GM18873 (cell line): ENCODE results near the gene SCUBE3.

Experiments used
- ATAC-seq: cut with Tn5 transposase; IDR thresholded peaks from one replicate; pipeline ENCODE4 v1.9.1; 2021; ENCODE audit warnings: mild to moderate bottlenecking, moderate library complexity, moderate number of reproducible peaks; ENCODE audit not compliant: unreplicated experiment, low FRiP score

The SCUBE3 gene

GRCh38 chr6:35264550-35265274 lies 51.0 kb downstream of the SCUBE3 start:
- ATAC-seq: no peak

GRCh38 chr6:35265523-35265922 lies 51.8 kb downstream of the SCUBE3 start:
- ATAC-seq: no peak

- ATAC-seq: no peak
These were observed 53.7 kb downstream of the SCUBE3 start for GRCh38 chr6:35267446-35267845.

- ATAC-seq: no peak
These were observed 54.1 kb downstream of the SCUBE3 start for GRCh38 chr6:35267897-35268296.

GRCh38 chr6:35272005-35272404 lies 58.2 kb downstream of the SCUBE3 start:
- ATAC-seq: no peak

GRCh38 chr6:35273822-35274559 lies 60.2 kb downstream of the SCUBE3 start:
- ATAC-seq: no peak

GRCh38 chr6:35275744-35276260 lies 62.0 kb downstream of the SCUBE3 start:
- ATAC-seq: no peak

- ATAC-seq: no peak
These were observed 65.0 kb downstream of the SCUBE3 start for GRCh38 chr6:35278708-35279107.

GRCh38 chr6:35280903-35281302 lies 67.1 kb downstream of the SCUBE3 start:
- ATAC-seq: no peak

- no peak for ATAC-seq
These were observed 68.7 kb downstream of the SCUBE3 start for GRCh38 chr6:35282472-35282871.

- ATAC-seq: no peak
These were observed 69.6 kb downstream of the SCUBE3 start for GRCh38 chr6:35283361-35283760.

GRCh38 chr6:35287671-35288396 lies 74.1 kb downstream of the SCUBE3 start:
- ATAC-seq: no peak

- ATAC-seq: no peak
These were observed 75.1 kb downstream of the SCUBE3 start for GRCh38 chr6:35288834-35289233.

GRCh38 chr6:35291491-35291890 lies 77.7 kb downstream of the SCUBE3 start:
- no peak for ATAC-seq

GRCh38 chr6:35292494-35292893 lies 78.7 kb downstream of the SCUBE3 start:
- no peak for ATAC-seq

GRCh38 chr6:35293681-35294080 lies 79.9 kb downstream of the SCUBE3 start:
- ATAC-seq: no peak

- no peak for ATAC-seq
These were observed 80.7 kb downstream of the SCUBE3 start for GRCh38 chr6:35294308-35294945.

GRCh38 chr6:35295036-35295435 lies 81.3 kb downstream of the SCUBE3 start:
- ATAC-seq: no peak

GRCh38 chr6:35295521-35296315 lies 82.0 kb downstream of the SCUBE3 start:
- no peak for ATAC-seq
